CD4-positive, alpha-beta T cell treated with Interleukin-17A for 4 hours (primary cell): ENCODE measurements around the gene FAM234B.
A peak's percentile ranks its signal among the peaks of the same experiment; 100 is the strongest.

Experiments
- DNase-seq: peaks from one replicate; pipeline ENCODE4 v3.0.0-alpha.2; 2020; ENCODE audit warnings: mixed read lengths

Gene FAM234B

DNA sequence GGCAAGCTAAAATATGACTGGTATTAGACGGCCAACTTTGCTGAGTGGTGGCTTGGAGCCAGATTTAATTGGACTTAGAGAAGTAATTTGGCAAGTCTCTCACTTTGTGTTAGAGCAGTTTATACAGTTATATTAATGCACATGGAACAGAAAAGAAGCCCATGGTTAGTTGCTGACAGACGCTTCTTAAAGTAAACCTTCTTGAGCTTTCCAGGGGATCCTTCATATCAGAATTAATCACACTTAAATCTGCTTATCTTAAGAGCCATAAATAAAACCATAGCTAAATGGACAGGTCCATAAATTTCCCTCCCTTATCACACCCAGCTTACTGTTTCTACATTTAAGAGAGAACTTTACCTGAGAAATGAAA lies 49.7 kb downstream of the FAM234B start:
- no peak for DNase-seq

- DNase-seq, result no peak
Measured at GRCh38 chr12:13094367-13094766, 50.2 kb downstream of the FAM234B start.

DNA sequence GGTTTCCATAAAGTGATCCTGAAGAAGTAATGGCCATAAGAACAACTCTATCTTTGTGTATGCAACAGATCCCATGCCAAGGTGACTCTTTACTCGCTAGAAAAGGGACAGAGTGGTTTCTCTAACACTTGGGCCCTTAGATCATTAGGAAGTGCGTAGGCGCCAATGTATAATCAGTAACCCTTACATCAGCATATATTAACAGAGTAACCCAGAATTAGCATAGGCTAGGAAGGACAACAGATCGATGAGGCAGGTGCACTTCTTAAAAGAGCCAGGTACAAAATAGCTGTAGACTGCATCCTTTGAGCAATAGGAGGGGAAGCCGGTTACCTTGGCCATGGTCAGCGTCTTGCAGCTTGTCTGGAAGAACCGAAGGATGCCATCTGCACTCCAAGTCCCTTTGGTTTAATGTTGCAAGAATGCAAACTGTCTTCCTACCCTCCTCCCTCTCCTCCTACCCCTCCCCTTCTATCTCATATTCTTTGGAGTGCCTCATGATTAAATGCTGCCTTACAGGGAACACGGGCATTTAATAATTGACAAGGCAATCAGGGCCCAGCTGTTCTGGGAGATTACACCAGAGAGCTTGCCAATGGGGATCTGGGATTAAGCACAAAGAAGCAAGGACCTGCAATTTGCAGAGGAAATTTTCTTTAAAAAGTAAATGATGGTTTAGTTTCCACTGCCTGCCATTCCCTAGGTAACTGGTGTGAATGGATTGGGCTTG lies 51.2 kb downstream of the FAM234B start:
- DNase-seq, result no peak

- no peak for DNase-seq
Measured at GRCh38 chr12:13097491-13098011, 53.4 kb downstream of the FAM234B start.

DNA sequence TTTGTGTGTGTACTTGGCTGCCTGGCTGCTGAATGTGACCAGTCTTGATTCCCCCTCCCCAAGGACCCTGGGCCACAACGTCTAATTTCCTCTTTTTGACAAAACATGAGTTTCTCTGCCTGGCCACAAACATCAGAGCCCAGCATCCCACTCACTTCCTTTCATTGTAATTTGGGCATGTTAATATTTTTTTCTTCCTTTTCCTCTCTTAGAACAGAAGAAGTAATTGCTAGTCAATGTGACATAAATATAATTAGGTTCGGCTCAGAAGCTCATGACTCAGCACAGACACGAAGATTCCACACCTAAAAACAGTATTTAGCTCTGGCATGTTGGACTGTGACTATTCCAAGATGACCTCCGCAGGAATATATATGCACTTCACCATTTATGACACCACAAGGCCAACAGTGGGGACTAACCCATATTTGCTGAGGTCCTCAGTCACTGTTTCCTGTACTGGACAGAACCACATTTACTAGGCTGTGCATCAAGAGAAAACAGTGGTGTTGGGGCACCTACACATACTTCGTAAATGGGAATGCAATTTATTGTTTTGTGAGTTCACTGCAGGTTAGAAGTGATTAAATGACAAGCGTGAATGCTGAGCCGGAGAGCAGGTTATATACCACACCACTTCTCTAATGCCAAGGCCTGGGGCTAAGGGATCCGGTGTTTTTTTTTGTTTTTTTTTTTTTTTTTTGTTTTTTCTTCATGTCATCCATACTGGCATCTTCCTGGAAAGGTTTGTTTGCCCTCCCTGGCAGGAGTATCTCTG lies 55.1 kb downstream of the FAM234B start:
- DNase-seq, result no peak

DNA sequence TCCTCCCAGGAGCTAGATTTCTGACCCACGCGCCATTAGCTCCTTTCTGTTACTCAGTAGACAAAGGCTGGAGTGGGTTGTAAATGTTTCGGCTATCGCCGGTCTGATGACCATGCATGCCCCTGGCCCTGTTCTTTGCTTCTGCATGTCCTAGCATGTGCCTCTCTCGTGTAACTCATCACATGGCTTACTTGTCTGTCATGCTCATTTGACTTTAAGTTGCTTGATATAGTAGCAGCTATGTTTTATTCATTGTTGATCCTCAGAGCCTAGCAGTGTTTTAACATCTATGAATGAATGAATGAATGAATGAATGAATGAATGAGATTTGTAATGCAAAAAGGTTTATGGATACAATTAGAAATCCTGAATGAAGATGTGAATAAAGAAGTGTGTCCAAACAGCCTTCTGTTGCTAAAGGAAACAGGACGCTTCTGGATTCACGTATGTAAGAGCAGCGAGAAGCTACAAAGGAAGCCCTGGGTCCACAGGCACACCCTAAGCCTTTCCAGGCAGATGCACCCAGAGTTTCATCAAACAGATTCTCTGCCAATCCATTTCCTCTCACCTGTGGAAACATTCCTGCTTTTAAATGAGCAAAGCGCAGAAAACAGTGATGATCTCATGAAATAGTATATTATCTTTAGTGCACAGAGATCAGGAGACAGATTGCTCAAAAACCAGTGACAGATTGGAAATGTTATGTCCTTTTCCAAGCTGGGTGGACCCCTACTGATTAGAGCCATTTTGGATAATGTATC lies 55.8 kb downstream of the FAM234B start:
- no peak for DNase-seq

- no peak for DNase-seq
Measured at GRCh38 chr12:13100605-13100881, 56.4 kb downstream of the FAM234B start.

DNA sequence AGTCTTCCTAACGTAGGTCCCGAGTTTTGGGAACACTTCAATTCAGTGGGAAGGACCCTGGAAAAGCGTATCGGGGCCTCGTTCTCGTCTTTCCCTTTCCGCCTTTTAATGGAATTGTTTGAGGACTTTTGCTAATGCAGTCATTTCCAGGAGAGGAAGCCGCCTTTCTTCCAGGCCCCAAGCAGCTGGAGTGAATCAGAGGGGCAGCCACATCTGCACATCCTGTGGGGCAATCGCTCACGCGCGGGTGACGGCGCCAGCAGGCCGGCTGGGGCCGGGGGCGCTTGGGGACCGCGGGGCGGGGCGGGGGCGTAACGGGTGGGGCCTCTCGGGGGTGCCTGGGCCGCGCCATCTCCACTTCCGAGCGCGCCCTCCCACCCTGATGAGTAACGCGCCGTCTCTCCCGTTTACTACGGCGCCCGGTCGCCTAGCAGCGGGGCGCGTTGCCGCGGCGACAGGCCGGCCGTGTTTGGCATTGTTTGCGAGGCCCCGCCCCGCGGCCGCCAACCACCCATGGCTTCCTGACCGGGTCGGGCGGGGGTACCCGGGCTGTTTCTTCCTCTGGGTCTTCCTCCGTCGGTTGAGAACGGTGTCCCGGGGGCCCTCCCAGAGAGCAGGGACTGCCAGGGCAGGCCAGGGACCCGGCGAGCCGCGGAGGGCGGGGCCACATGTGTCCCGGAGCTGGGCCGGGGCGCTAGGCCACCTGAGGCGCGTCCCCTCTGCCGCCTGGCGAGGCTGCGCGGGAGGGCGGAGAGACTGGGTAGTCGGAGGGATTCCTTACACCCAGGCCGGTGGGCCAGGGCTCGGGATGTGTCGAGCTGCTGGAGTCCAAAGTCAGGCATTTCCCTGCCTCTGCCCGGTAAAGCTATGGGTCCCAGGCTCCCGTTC lies 56.9 kb downstream of the FAM234B start:
- DNase-seq, result peak; percentile 95

- peak; percentile 60 for DNase-seq
Measured at GRCh38 chr12:13101821-13102375, 57.7 kb downstream of the FAM234B start.

GRCh38 chr12:13102461-13103195 lies 58.4 kb downstream of the FAM234B start:
- DNase-seq, result no peak

DNA sequence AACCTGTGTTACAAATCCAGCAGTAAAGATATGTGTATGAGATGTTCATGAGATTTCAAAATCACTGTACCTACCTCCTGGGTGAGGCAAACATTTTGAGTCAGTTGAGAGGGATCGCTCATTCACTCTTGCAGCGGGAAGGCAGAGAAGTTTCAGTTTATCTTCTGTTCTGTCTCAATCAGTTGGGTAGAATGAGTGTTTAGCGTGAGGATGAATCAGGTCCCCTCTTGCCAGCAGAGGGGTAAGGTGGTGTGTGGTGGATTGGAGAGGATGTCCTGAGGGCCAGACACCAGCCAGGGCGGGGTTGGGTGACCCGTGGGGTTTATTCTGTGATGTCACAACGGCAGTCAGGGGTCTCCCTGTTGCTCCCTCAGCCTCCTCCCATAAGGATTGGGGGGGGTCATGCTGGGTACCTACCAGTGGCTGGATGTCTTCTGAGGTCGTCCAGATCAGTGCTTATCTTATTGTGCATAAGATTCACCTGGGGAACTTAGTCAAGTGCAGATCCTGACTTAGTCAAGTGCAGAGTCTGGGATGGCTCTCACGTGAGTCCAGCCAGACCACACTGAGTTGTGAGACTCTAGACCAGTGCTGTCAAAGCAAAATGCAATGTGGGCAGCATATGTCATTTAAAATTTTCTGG lies 59.3 kb downstream of the FAM234B start, which contains the start of gene GSG1:
TSS of gene GSG1 (minus strand) at position 277 of the 643 bp plus-strand sequence. CDS start at position 122, 155 bp downstream.
- peak; percentile 8 for DNase-seq

DNA sequence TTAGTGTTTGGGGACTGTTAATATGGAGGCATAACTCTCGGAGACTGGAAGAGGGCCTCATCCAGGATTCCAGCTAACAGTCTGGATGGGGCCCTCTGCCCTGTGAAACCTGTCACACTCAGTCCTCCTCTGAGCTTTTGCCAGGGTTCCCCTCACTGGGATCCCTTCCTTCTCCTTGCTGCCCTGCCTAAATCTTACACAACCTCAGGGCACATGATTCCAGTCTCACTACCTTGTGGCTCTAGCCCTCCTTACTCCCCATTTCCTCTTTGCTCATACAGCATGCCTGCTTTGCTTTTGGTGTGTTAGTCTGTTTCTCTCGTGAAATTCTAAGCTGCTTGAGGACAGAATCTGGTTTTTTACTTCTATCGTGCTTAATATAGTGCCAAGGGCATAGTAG lies 60.2 kb downstream of the FAM234B start:
- no peak for DNase-seq

GRCh38 chr12:13105781-13106180 lies 61.6 kb downstream of the FAM234B start:
- DNase-seq, result no peak

- DNase-seq, result no peak
Measured at GRCh38 chr12:13106666-13107065, 62.5 kb downstream of the FAM234B start.

GRCh38 chr12:13112968-13113367 lies 68.8 kb downstream of the FAM234B start:
- DNase-seq, result no peak

DNA sequence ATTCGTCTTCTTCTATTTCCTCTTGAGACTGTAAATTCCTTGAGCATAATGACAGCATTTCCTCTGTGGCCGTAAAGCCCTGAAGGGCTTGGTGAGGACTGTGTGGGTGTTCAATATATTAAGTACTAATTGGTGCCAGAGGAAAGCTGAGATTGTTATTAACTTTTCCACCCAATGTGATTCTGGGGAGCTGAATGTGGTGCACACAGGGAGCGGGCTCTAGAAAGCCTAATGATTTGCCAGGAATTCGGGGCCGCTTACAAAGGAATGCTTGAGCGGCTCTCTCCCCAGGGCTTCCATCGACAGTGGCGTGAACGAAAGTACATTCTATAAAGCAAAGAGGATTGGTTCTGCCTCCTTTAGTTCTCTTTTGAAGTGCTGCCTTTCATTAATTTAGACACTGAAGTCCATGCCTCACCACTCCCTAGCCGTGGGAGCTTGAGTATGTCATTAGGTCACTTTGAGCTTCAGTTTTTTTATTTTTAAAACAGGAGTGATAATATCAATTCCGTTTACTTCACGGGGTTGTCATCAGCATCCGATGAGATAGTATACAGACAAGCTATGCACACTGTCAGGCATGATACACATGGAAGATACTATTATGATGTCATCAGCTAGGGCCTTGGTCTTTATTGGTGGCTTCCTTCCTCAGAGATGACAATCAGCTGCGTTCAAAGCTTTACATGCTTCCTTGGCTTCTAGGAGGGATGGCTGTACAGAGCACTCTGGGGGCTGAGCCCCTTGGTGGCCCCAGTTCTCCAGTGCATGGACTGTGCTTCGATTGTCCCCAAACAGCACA lies 70.3 kb downstream of the FAM234B start:
- DNase-seq, result no peak

DNA sequence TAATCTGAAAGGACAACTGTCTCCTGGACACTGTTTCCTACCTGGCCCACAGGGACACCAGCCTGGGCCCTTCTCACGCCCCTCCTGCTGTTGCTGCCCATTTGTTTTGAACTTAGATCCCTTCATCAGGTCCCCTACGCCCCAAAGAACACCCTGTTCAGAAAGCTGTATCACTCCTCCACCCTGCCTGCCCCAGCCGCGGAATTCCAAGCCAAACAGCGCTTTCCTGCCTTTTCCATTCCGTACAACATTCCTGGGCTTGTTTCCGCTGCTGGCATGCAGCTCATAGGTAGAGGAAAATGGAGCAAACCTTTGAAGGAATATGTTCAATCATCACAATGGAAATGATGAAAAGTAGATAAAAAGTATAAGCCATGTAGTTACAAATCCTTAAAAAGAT lies 72.1 kb downstream of the FAM234B start:
- no peak for DNase-seq

GRCh38 chr12:13117029-13117428 lies 72.8 kb downstream of the FAM234B start:
- no peak for DNase-seq

GRCh38 chr12:13119826-13120225 lies 75.6 kb downstream of the FAM234B start:
- DNase-seq, result no peak

- DNase-seq, result no peak
Measured at GRCh38 chr12:13120413-13120812, 76.2 kb downstream of the FAM234B start.
